ENCODE measurements around the gene CD79A.

CD79A gene

GRCh38 chr19:41901707-41902360 lies 24.8 kb downstream of the CD79A start:
- no peak overlapping the region for H3K4me3 ChIP-seq
- no peak for DNase-seq (ENCODE audit: low read depth, low spot score)
- no peak overlapping the region for H3K27ac ChIP-seq
- H3K9ac ChIP-seq (ENCODE audit: insufficient read length): no peak overlapping the region
- H3K9me3 ChIP-seq (ENCODE audit: low read depth, low read length): no peaks in the 10 kb centered on the region
- peaks cover 69% of the 10 kb centered on the region for H3K36me3 ChIP-seq (ENCODE audit: insufficient read depth, low read length)
- TF ChIP-seq FOXP2 (optimal IDR thresholded peaks at IDR 0.05; ENCODE audit: control extremely low read depth, extremely low read length, insufficient read depth) (no peak), EZH2 (IDR thresholded peaks at IDR 0.05) (no peak), POLR2AphosphoS5 (IDR thresholded peaks at IDR 0.05; ENCODE audit: borderline replicate concordance, low read depth, low read length) (no peak)

DNA sequence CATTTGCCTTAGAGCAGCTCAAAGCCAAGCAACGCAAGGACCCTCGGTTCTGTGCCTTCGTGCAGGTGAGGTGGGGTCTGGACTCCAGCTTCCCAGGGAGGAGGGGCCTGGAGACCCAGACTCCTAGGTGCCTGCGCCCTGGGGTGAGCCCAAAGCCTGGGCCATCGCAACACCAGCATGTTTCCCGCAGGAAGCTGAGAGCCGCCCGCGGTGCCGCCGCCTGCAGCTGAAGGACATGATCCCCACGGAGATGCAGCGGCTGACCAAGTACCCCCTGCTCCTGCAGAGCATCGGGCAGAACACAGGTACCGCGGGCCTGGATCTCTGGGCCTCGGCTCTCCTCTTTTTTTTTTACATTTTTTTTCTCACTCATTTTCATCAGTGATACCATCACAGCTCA lies 25.5 kb downstream of the CD79A start:
- H3K36me3 ChIP-seq (ENCODE audit: insufficient read depth, low read length): peaks cover 70% of the 10 kb centered on the region
- no peak overlapping the region for H3K27ac ChIP-seq
- H3K9ac ChIP-seq (ENCODE audit: insufficient read length): no peak overlapping the region
- TF ChIP-seq POLR2AphosphoS5 (IDR thresholded peaks at IDR 0.05; ENCODE audit: borderline replicate concordance, low read depth, low read length) (no peak), FOXP2 (optimal IDR thresholded peaks at IDR 0.05; ENCODE audit: control extremely low read depth, extremely low read length, insufficient read depth) (no peak), EZH2 (IDR thresholded peaks at IDR 0.05) (no peak)
- H3K4me3 ChIP-seq: no peak overlapping the region
- H3K9me3 ChIP-seq (ENCODE audit: low read depth, low read length): no peaks in the 10 kb centered on the region
- DNase-seq (ENCODE audit: low read depth, low spot score): no peak

DNA sequence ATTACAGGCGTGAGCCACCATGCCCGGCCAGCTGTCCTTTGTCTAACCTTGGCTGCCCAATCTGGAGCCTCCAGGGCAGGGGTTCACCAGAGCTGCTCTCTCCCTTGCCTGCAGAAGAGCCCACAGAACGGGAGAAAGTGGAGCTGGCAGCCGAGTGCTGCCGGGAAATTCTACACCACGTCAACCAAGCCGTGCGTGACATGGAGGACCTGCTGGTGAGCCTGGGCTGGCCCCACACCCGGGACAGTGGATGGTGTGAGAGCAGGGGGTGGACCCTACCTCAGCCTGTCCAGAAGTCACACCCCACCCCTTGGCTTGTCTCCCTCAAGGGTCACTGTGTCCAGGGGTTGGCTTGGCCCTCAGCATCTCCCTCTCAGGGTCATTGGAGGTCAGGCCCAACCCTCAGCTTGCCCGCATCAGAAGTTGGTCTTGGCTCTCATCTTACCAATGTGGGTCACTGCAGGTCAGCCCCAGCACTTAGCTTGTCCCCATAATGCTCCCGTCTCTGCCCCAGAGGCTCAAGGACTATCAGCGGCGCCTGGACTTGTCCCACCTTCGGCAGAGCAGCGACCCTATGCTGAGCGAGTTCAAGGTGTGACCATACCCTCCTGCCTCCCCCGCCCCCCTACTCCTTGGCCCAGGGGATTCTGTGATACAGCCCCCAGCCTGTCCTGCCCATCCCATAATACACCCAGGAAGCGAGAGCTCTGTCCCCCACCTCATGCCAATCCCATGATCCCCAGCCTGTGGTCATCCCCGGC lies 26.3 kb downstream of the CD79A start:
- TF ChIP-seq POLR2AphosphoS5 (IDR thresholded peaks at IDR 0.05; ENCODE audit: borderline replicate concordance, low read depth, low read length) (no peak), EZH2 (IDR thresholded peaks at IDR 0.05) (no peak), FOXP2 (optimal IDR thresholded peaks at IDR 0.05; ENCODE audit: control extremely low read depth, extremely low read length, insufficient read depth) (no peak)
- peaks cover 62% of the 10 kb centered on the region for H3K36me3 ChIP-seq (ENCODE audit: insufficient read depth, low read length)
- no peak overlapping the region for H3K4me3 ChIP-seq
- DNase-seq (ENCODE audit: low read depth, low spot score): no peak
- no peaks in the 10 kb centered on the region for H3K9me3 ChIP-seq (ENCODE audit: low read depth, low read length)
- no peak overlapping the region for H3K27ac ChIP-seq
- no peak overlapping the region for H3K9ac ChIP-seq (ENCODE audit: insufficient read length)

GRCh38 chr19:41904118-41904870 lies 27.2 kb downstream of the CD79A start:
- Histone ChIP-seq H3K36me3 (ENCODE audit: insufficient read depth, low read length) (peaks cover 59% of the 10 kb centered on the region), H3K27ac (no peak overlapping the region), H3K9me3 (ENCODE audit: low read depth, low read length) (no peaks in the 10 kb centered on the region), H3K9ac (ENCODE audit: insufficient read length) (no peak overlapping the region), H3K4me3 (no peak overlapping the region)
- no peak for DNase-seq (ENCODE audit: low read depth, low spot score)
- TF ChIP-seq EZH2 (IDR thresholded peaks at IDR 0.05) (no peak), POLR2AphosphoS5 (IDR thresholded peaks at IDR 0.05; ENCODE audit: borderline replicate concordance, low read depth, low read length) (no peak; the same call in 1 of the 2 replicates), FOXP2 (optimal IDR thresholded peaks at IDR 0.05; ENCODE audit: control extremely low read depth, extremely low read length, insufficient read depth) (no peak)

DNA sequence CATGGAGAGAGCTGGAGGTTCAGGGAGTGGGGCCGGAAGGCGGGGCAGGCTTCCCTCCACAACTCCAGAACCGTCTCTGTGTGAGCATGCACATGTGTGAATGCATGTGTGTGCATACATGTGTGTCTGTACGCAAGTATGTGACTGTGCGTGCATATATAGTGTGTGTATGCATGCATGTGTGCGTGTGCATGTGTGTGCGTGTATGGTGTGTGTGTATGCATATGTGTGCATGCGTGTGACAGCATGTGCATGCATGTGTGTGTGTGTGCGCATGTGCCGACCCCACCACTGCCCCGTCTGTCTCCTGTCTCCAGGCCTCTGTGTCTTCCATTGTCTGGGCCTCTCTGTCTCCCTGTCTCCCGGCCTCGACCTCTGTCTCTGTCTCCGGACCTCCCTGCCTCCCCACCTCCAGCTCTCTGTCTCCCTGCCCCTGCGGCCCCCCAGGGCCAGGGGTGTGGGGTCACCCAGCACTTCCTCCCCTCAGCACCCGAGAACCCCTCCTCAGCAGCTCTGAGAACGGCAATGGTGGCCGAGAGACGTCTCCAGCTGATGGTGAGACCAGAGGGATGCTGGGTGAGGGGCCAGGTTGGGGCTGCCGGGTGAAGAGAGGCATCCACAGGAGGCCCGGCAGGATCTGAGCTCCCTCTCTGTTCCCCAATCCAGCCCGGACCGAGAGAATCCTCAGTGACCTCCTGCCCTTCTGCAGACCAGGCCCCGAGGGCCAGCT lies 28.4 kb downstream of the CD79A start:
- H3K27ac ChIP-seq: no peak overlapping the region
- TF ChIP-seq FOXP2 (optimal IDR thresholded peaks at IDR 0.05; ENCODE audit: control extremely low read depth, extremely low read length, insufficient read depth) (no peak), POLR2AphosphoS5 (IDR thresholded peaks at IDR 0.05; ENCODE audit: borderline replicate concordance, low read depth, low read length) (no peak), EZH2 (IDR thresholded peaks at IDR 0.05) (no peak)
- peaks cover 50% of the 10 kb centered on the region for H3K36me3 ChIP-seq (ENCODE audit: insufficient read depth, low read length)
- no peak overlapping the region for H3K9ac ChIP-seq (ENCODE audit: insufficient read length)
- no peak overlapping the region for H3K4me3 ChIP-seq
- DNase-seq (ENCODE audit: low read depth, low spot score): no peak
- no peaks in the 10 kb centered on the region for H3K9me3 ChIP-seq (ENCODE audit: low read depth, low read length)

GRCh38 chr19:41906271-41906670 lies 29.2 kb downstream of the CD79A start:
- H3K9me3 ChIP-seq (ENCODE audit: low read depth, low read length): no peaks in the 10 kb centered on the region
- H3K27ac ChIP-seq: no peak overlapping the region
- no peak overlapping the region for H3K9ac ChIP-seq (ENCODE audit: insufficient read length)
- peaks cover 48% of the 10 kb centered on the region; the same call in 1 of the 2 replicates for H3K36me3 ChIP-seq (ENCODE audit: insufficient read depth, low read length)
- no peak for TF ChIP-seq EZH2 (IDR thresholded peaks at IDR 0.05)
- TF ChIP-seq FOXP2 (optimal IDR thresholded peaks at IDR 0.05; ENCODE audit: control extremely low read depth, extremely low read length, insufficient read depth): no peak
- no peak for TF ChIP-seq POLR2AphosphoS5 (IDR thresholded peaks at IDR 0.05; ENCODE audit: borderline replicate concordance, low read depth, low read length)
- no peak overlapping the region for H3K4me3 ChIP-seq
- DNase-seq (ENCODE audit: low read depth, low spot score): no peak

GRCh38 chr19:41906916-41907680 lies 30.0 kb downstream of the CD79A start:
- peaks cover 39% of the 10 kb centered on the region; the same call in 1 of the 2 replicates for H3K36me3 ChIP-seq (ENCODE audit: insufficient read depth, low read length)

More at GRCh38 chr19:41906916-41907680, 30.0 kb downstream of the CD79A start:
- TF ChIP-seq POLR2AphosphoS5 (IDR thresholded peaks at IDR 0.05; ENCODE audit: borderline replicate concordance, low read depth, low read length): no peak
- TF ChIP-seq EZH2 (IDR thresholded peaks at IDR 0.05): no peak
- no peak for TF ChIP-seq FOXP2 (optimal IDR thresholded peaks at IDR 0.05; ENCODE audit: control extremely low read depth, extremely low read length, insufficient read depth)
- DNase-seq (ENCODE audit: low read depth, low spot score): no peak
- Histone ChIP-seq H3K27ac (no peak overlapping the region), H3K9ac (ENCODE audit: insufficient read length) (no peak overlapping the region), H3K4me3 (no peak overlapping the region), H3K9me3 (ENCODE audit: low read depth, low read length) (no peaks in the 10 kb centered on the region)
